HEK293T (cell line): Measurements from ENCODE around the gene SRD5A1.

Experiments used
- ARNT ChIP-seq: fragments of 450-650 bp; IDR thresholded peaks from 2 replicates; pipeline ENCODE4 v1.6.1; 2017; ENCODE audit warnings: mild to moderate bottlenecking
- CTBP1 ChIP-seq: fragments of 450-650 bp; IDR thresholded peaks from 2 replicates; pipeline ENCODE4 v1.6.1; 2016; ENCODE audit warnings: borderline replicate concordance
- ELF4 ChIP-seq: fragments of 450-650 bp; IDR thresholded peaks from 2 replicates; pipeline ENCODE4 v1.6.1; 2017; ENCODE audit warnings: antibody characterized with exemption
- FOXK2 ChIP-seq: fragments of 450-650 bp; IDR thresholded peaks from 2 replicates; pipeline ENCODE4 v1.6.1; 2016; ENCODE audit warnings: mild to moderate bottlenecking
- FOXM1 ChIP-seq: fragments of 450-650 bp; IDR thresholded peaks from 2 replicates; pipeline ENCODE4 v1.6.1; 2017; ENCODE audit warnings: mild to moderate bottlenecking, borderline replicate concordance
- PKNOX1 ChIP-seq: fragments of 450-650 bp; IDR thresholded peaks from 2 replicates; pipeline ENCODE4 v1.6.1; 2016
- SP1 ChIP-seq: fragments of 450-650 bp; IDR thresholded peaks from 2 replicates; pipeline ENCODE4 v1.6.1; 2017
- SUZ12 ChIP-seq: fragments of 450-650 bp; IDR thresholded peaks from 2 replicates; pipeline ENCODE4 v1.6.1; 2016; ENCODE audit warnings: mild to moderate bottlenecking
- TARDBP ChIP-seq: fragments of 450-650 bp; IDR thresholded peaks from 2 replicates; pipeline ENCODE4 v1.6.1; 2016
- ZNF384 ChIP-seq: fragments of 450-650 bp; IDR thresholded peaks from 2 replicates; pipeline ENCODE4 v1.6.1; 2016

DNA sequence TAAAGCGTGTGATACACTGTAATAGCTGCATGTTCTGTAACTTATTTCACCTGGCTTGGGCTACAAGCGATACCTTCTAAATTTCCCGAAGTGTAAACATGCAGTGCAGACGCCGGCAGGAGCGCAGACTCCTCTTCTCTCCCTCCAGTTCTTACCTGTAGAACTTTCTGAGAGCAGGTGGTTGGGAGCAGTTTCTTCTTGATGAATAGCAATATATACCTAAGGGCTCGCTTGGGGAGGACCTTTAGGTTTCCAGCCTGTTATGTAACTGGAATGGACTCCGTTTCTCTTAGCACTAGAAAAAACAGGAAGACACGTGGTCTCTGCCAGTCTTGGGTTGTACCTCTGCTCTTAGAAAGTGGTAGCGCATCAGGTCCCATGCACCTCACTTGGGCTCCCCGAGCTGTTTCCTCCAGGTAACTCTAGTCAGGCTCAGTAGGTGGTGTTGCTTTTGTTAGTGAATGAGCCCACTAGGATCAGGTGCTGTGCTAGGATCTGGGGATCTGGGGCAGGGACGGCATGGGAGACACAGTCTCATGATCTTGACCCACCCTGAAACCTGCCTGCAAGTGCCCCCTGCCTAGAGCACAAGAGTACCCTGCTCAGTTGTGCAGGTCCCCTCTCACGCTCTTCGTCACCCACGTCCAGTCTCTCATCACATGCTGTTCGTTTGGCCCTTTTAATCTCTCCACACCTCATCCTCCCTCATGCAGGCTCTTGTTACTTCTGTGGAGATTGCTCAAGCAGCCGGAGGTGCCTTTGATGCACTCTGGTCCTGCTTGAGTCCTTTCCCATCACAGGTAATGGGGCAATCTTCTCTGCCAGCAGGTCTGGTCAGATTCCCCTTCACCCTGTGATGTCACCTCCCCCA is 82.8 kb downstream of the SRD5A1 start:
- no peak for TF ChIP-seq TARDBP
- TF ChIP-seq FOXM1: no peak
- TF ChIP-seq ARNT: no peak
- no peak for TF ChIP-seq SUZ12
- TF ChIP-seq SP1: no peak
- TF ChIP-seq FOXK2: no peak
- no peak for TF ChIP-seq ZNF384
- TF ChIP-seq CTBP1: no peak
- TF ChIP-seq PKNOX1: no peak
- TF ChIP-seq ELF4: no peak
